Endothelial cell of umbilical vein (primary cell): Measurements from ENCODE around the gene CHRM2.

ENCODE experiments used
- CTCF ChIP-seq, 2 donors: IDR thresholded peaks; 1 replicate in 1 of 2; 2 replicates in 1 of 2; pipeline ENCODE4 v1.5.1; 2011; ENCODE audit warnings: low read length in 2 of 2, mild to moderate bottlenecking in 2 of 2, moderate library complexity in 2 of 2, control low read depth in 1 of 2, inconsistent platforms in 1 of 2, low read depth in 1 of 2; ENCODE audit not compliant: insufficient read depth in 1 of 2; ENCODE audit errors: extremely low read depth in 1 of 2
- EZH2 ChIP-seq: IDR thresholded peaks from 2 replicates; pipeline ENCODE4 v1.6.1; 2012; ENCODE audit warnings: borderline replicate concordance, low read depth, mild to moderate bottlenecking, moderate library complexity, low read length, inconsistent platforms; ENCODE audit not compliant: severe bottlenecking
- FOS ChIP-seq: IDR thresholded peaks from 2 replicates; pipeline ENCODE4 v1.6.1; 2011; ENCODE audit warnings: mild to moderate bottlenecking, low read length, moderate library complexity, borderline replicate concordance; ENCODE audit not compliant: insufficient read depth
- GATA2 ChIP-seq: IDR thresholded peaks from 2 replicates; pipeline ENCODE4 v1.7.0; 2011; ENCODE audit warnings: low read depth, mild to moderate bottlenecking, moderate library complexity, mixed read lengths, low read length; ENCODE audit not compliant: insufficient read length, insufficient read depth
- MAX ChIP-seq: IDR thresholded peaks from 2 replicates; pipeline ENCODE4 v1.6.1; 2011; ENCODE audit not compliant: insufficient read depth, insufficient read length
- MYC ChIP-seq: IDR thresholded peaks from one replicate; pipeline ENCODE4 v1.6.1; 2011; ENCODE audit warnings: mild to moderate bottlenecking, low read depth, low read length
- POLR2A ChIP-seq: IDR thresholded peaks from 2 replicates; pipeline ENCODE4 v1.6.1; 2012; ENCODE audit warnings: low read depth, mild to moderate bottlenecking, control low read depth, low read length
- POLR2AphosphoS5 ChIP-seq: IDR thresholded peaks from 2 replicates; pipeline ENCODE4 v1.6.1; 2012; ENCODE audit warnings: low read depth, mild to moderate bottlenecking, control low read depth, low read length, moderate library complexity; ENCODE audit not compliant: insufficient read depth

- no peak for TF ChIP-seq CTCF (IDR thresholded peaks at IDR 0.05; ENCODE audit: extremely low read depth in 1 of 2, insufficient read depth in 1 of 2, low read depth in 1 of 2, low read length in 2 of 2)
- no peak for TF ChIP-seq POLR2AphosphoS5
- no peak for TF ChIP-seq MYC
- TF ChIP-seq EZH2: no peak
- no peak for TF ChIP-seq POLR2A
- TF ChIP-seq FOS: no peak
- no peak for TF ChIP-seq GATA2
- TF ChIP-seq MAX: no peak
Observed at GRCh38 chr7:136937436-136937835, 69.0 kb downstream of the CHRM2 start.
